HG02938 (cell line): ENCODE measurements around the gene BRD3.
"Not testable (repeated sequence)": the region's sequence is repeated elsewhere in the genome, so short reads cannot be mapped to it uniquely, and the experiment has no call there.

ENCODE experiments used
- ATAC-seq: cut with Tn5 transposase; IDR thresholded peaks from one replicate; pipeline ENCODE4 v1.9.1; 2021; ENCODE audit warnings: mild to moderate bottlenecking, moderate library complexity; ENCODE audit not compliant: unreplicated experiment

BRD3 gene

GRCh38 chr9:134067904-134068743, at the start of gene BRD3:
TSS of gene BRD3 (minus strand) at chr9:134068026. CDS start at chr9:134053477, 14,549 bp downstream.
- ATAC-seq, result peak; percentile 50

GRCh38 chr9:134112561-134112960, 44.7 kb upstream of the BRD3 start:
- ATAC-seq, result no peak

- no peak for ATAC-seq
Observed at GRCh38 chr9:134111064-134111463, 43.2 kb upstream of the BRD3 start.

- no peak for ATAC-seq
Observed at GRCh38 chr9:134103391-134103998, 35.7 kb upstream of the BRD3 start.

- ATAC-seq, result no peak
Observed at GRCh38 chr9:134101623-134102149, 33.9 kb upstream of the BRD3 start.

GRCh38 chr9:134101133-134101532, 33.3 kb upstream of the BRD3 start:
- not testable (repeated sequence) for ATAC-seq

GRCh38 chr9:134100040-134100439, 32.2 kb upstream of the BRD3 start:
- no peak for ATAC-seq

GRCh38 chr9:134099123-134099761, 31.4 kb upstream of the BRD3 start:
- ATAC-seq, result no peak

- ATAC-seq, result no peak
Observed at GRCh38 chr9:134089972-134090371, 22.1 kb upstream of the BRD3 start.

- no peak for ATAC-seq
Observed at GRCh38 chr9:134088063-134088725, 20.4 kb upstream of the BRD3 start.

- no peak for ATAC-seq
Observed at GRCh38 chr9:134085674-134086073, 17.8 kb upstream of the BRD3 start.

GRCh38 chr9:134083451-134083850, 15.6 kb upstream of the BRD3 start:
- no peak for ATAC-seq

- ATAC-seq, result no peak
Observed at GRCh38 chr9:134076644-134077043, 8.8 kb upstream of the BRD3 start.

- ATAC-seq, result not testable (repeated sequence)
Observed at GRCh38 chr9:134075689-134076088, 7.9 kb upstream of the BRD3 start.

GRCh38 chr9:134073500-134073899, 5.7 kb upstream of the BRD3 start:
- no peak for ATAC-seq

- not testable (repeated sequence) for ATAC-seq
Observed at GRCh38 chr9:134072683-134073082, 4.9 kb upstream of the BRD3 start.

- no peak for ATAC-seq
Observed at GRCh38 chr9:134071149-134071548, 3.3 kb upstream of the BRD3 start.

- no peak for ATAC-seq
Observed at GRCh38 chr9:134069480-134070399, 1.9 kb upstream of the BRD3 start.

- ATAC-seq, result peak; percentile 12
Observed at GRCh38 chr9:134068744-134069479, 1.1 kb upstream of the BRD3 start.
